GM19043 (cell line): ENCODE results near the gene CACNB4.
"Not testable (repeated sequence)": the region's sequence is repeated elsewhere in the genome, so short reads cannot be mapped to it uniquely, and the experiment has no call there.

ENCODE experiments used
- ATAC-seq: cut with Tn5 transposase; IDR thresholded peaks from one replicate; pipeline ENCODE4 v1.9.1; 2021; ENCODE audit warnings: low read depth; ENCODE audit not compliant: unreplicated experiment

Gene CACNB4

DNA sequence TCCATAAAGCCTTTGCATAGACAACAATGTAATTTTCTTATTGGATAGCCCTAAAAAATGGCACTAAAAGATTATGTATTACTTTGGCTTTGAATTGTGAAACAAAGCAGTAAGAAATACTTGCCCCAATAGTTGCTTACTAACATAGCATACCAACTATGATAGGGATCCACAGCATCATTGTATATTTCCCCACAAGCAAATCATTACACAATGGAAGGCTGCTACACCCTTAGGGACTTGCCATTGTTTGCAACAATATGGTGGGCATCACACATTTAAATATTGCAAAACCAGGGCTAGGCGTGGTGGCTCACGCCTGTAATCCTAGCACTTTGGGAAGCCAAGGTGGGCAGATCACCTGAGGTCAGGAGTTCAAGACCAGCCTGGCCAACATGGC lies 74.4 kb downstream of the CACNB4 start:
- ATAC-seq, result no peak

DNA sequence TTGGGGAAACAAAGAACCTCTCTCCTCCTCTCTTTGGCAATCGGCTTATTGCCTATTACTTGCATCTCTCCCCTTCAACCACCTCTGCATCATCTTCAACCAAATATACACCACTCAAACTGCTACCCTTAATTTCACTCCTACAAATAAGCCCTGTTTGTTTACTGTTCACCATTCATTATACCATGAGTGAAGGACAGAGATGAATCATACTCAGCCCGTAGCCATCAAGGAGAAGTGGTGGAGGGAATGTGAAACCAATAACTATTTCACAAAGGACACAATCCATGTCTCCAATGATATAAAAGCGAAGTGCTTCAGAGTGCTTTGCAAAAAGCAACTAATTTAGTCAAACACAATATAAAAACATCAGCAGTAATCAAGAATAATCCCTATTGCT lies 76.8 kb downstream of the CACNB4 start:
- no peak for ATAC-seq

DNA sequence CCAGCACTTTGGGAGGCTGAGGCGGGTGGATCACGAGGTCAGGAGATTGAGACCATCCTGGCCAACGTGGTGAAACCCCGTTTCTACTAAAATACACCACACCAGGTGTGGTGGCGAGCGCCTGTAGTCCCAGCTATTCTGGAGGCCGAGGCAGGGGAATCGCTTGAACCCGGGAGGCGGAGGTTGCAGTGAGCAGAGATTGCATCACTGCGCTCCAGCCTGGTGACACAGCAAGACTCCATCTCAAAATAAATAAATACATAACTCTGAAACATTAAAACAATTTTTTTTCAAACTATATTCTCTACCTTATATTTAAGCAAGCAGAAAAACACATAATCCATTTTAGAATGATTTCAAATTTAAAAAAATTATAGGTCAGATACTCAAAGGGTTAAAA lies 77.8 kb downstream of the CACNB4 start:
- ATAC-seq, result not testable (repeated sequence)

DNA sequence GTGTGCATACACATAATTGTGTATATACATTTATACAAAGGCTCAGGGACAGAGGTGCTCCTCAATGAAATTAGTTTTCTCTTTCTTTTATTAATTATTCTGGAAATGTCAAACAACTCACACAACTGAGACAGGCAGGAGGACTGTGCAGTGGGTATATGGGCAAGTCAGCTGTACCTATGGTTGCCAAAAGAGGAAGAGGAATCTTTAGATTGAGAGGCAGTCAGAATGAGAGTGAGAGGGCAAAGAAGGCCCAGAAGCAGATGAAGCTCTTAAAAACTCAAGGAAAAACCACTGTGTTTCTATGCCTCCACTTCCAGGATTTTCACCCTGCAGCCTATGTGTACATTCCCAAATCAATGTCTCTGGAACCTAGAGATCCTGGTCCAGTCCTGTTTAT lies 79.1 kb downstream of the CACNB4 start:
- ATAC-seq, result no peak

DNA sequence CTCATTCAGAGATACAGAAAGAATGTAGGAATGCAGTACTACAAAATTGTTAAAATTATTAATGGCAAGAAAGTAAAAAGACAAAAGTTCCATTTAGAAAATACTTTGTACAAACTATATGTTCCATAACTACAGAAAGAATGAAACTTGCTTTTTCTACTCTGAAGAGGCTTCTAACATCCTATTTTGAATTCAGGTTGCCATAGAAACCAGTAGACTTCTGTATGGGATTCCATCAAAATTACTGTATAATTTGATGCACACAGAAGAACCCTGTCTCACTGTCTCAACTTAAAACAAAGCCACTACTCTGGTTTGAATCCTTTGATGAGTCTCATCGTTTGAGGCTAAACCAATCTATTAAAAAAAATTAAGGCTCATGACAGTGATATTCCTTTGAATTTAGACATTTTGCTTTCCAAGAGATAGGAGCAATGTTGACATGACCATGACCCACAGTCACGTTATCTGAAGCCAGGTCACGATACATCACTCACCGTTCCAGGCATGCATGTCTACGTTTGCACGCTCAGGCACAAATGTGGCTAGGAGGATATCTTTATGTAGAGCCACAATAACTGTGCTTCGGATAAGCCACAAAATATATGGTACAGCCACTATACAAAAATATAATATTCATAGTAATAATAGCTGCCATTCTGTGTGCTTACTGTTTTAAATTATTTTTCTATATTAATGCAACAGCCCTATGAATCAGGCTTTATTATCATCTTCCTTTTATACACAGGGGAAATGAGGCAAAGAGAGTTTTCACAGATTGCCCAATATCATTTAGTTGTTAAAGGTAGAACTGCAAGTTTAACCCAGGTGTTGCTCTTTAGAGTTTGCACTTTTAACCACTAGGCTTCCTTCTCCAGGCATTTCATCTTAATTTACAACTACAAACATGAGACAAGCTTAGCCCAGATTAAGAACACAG lies 82.4 kb downstream of the CACNB4 start:
- ATAC-seq, result no peak

DNA sequence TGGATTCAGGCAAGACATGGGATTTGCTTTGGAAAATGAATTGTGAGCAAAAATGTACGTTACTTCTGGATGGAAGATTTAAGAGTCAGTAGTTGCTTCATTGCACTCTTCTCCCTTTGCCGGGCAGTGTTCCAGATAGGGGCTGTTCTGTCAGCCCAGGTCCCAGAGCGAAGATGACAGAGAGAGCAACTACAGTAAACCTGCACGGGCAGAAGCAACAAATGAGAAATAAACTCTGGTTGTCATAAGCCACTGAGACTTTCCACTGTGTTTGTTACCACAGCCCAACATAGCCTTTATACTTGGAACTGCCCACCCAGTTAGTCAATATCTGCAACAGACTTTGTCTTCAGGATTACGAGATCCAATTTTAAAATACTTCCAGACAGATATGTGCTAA lies 83.3 kb downstream of the CACNB4 start:
- no peak for ATAC-seq

DNA sequence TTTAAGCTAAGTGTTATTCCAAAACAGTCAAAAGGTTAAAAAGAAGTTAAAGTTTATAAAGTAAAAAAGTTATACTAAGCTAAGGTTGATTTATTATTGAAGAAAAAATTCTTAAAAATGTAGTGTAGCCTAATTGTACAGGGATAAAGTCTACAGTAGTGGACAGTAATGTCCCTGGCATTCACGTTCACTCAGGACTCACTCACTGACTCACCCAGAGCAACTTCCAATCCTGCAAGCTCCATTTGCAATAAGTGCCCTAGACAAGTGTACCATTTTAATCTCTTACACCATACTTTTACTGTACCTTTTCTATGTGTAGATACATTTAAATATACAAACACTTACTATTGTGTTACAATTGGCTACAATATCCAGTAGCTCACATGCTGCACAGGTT lies 86.1 kb downstream of the CACNB4 start:
- ATAC-seq, result no peak

DNA sequence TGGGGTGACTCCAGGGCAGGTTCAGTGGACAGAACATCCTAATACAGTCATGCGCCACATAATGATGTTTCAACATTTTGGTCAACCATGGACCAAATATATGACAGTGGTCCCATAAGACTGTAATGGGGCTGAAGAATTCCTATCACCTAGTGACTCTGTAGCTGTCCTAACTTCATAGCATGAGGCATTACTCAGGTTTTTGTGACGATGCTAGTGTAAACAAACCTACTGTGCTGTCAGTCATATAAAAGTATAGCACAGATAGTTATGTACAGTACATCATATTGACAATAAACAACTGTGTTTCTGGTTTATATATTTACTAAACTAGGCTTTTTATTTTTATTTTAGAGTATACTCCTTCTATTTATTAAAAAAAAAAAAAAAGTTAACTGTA lies 87.1 kb downstream of the CACNB4 start:
- ATAC-seq, result no peak

DNA sequence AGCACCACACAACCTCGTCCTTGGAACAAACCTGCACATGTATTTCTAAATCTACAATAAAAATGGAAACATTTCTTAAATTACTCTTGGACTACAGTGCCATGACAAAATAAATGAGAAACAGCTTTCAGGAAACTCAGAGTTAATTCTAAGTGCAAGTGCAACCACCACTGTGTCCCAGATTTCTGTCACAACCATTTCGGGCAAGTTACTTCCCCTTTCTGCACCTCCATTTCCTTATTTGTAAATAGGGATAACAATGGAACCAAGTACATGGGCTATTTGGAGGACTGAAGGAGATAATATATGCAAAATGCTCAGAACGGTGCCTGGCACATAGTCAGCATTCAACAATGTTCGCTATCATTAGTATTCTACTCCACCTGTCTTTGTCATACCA lies 93.2 kb downstream of the CACNB4 start:
- ATAC-seq, result no peak

DNA sequence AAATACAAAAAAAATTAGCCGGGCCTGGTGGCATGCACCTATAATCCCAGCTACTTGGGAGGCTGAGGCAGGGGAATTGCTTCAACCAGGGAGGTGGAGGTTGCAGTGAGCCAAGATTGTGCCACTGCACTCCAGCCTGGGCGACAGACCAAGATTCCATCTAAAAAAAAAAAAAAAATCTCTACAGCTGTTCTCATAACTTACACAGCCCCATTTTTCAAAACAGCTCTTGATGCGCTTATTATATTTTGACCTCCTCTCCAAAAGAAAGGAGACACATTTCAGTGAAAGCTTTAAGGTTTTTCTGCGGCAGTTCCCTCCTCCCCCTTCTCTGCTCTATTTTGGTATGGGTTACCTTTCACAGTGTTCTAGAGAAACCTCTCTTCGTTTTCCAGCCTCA lies 95.6 kb downstream of the CACNB4 start:
- not testable (repeated sequence) for ATAC-seq

DNA sequence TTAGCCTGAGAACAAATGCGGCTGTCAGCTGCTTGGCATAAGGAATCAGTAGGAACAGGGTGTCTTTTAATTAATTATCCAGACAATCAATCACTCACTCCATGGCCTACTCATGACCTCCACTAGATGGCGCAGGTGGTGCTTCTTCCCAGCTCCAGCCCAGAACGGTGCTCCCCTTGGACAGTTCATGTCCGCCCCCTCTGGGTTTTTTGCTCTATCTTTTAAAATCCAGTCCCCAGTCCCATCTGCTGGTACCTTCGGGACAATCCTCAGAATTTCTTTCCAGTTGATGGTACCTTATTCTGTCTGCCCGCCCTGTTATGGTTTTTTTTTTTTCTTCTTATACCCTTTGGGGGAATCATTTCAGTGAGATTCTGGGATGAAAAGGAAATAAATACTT lies 99.8 kb downstream of the CACNB4 start:
- peak; percentile 69 for ATAC-seq

DNA sequence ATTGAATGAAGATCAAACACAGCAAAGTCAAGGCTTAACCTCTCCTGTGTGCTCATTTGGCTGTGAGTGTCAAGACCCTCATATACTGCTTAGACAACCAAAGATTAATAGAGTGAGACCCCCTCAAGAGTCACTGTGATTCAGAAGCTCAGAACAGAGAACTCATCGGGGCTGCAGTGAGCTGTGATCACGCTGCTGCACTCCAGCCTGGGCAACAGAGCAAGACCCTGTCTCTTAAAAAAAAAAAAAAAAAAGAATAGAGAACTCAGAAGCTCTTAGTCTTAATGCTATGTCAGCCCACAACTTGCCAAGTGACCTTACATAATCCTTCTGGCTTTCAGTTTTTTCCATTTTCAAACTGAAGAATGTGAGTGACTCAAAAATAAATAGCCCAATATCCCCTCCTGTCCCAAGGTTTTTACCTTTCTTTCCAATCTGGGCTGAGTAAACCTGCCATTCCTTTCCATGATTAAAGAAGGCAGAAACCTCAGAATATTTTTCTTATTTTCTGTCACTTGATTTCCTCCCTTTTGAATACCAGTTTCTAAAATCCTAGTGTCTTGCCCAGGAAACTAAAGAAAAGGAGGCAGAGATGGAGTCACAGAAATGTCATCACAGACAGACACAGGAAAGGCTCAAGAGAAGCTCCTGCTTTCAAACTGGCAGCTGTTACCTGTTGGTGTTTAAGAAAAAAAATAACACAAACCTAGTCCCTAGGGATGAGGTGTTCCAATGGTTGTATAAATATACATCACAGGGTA lies 102.4 kb downstream of the CACNB4 start:
- no peak for ATAC-seq

DNA sequence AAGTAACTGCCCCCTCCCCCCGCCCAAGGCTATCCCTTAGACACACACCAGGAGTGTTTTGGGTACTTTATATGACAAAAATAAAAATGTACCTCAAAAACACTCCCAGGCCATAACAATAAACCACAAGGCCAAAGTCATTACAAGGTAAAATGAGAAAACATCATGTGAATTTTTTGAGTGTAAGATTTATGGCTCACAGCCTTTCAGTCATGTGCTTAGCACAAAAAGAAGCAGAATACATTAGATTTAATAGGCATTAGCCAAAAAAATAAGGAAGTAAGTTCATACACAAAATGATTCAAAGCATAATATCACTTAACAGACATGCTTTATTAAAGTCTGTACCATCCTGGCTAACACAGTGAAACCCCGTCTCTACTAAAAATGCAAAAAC lies 103.7 kb downstream of the CACNB4 start:
- ATAC-seq, result no peak

DNA sequence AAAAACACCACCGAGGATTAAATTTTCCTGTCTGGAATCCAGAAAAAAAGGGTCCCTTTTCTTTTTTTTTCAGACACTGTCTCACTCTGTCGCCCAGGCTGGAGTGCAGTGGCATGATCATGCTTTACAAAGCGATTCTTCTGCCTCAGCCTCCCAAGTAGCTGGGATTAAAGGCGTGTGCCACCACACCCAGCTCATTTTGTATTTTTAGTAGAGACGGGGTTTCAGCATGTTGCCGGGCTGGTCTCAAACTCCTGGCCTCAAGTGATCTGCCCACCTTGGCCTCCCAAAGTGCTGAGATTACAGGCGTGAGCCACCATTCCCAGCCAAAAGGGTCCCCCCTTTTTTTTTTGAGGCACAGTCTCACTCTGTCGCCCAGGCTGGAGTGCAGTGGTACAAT lies 104.7 kb downstream of the CACNB4 start:
- ATAC-seq, result not testable (repeated sequence)

DNA sequence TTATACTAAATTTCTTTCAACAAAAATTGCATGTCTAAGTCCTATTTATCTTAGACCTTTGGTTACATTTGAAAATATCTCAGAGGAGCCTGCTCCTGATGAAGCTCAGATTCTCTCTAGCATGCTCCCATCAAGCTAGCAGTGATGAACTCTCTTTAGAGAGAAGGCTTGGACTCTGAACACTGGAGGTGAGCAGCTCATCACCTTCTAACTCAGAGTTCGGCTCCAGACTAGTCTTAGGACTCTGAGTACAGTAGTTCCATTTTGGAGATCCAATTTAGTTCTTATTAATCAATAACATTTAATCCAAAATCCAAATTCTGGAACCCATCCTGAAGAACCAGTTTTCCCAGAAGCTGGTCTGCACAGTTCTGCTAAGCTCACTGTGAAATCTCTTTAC lies 107.8 kb downstream of the CACNB4 start:
- ATAC-seq, result no peak

DNA sequence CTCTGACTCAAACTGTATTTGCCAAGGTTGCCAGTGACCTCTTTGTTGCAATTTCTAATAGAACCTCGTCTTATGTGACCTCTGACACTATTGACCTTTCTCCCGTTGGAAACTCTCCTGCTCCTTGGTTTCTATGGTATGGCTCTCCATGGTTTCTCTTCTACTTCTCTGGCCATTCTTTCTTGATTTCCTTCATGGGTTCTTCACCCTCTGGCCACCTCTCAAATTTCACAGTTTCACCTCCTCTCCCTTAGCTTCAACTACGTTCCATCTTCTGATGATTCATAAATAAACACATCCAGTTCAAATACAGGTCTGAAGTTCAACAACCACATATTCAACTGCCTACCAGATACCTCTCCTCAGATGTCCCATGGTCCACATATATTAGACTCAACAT lies 109.5 kb downstream of the CACNB4 start:
- ATAC-seq, result no peak

DNA sequence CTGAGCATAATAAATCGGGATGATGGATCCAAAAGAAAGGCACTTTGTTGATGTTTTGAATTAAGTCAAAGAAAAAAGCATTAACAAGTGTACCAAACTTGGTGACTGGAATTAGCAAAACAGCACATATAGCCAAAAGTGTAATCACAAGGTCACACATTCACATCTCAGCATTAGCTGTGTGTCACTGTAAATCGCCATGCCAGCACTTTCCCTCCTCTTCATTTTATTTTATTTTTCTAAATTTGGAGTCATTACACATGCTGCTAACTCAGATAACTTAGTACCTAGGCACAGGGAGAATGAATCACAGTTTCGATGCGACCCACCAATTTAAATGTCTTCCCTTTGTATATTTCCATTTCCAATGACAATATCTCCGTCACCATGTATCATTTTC lies 111.4 kb downstream of the CACNB4 start:
- ATAC-seq, result no peak

DNA sequence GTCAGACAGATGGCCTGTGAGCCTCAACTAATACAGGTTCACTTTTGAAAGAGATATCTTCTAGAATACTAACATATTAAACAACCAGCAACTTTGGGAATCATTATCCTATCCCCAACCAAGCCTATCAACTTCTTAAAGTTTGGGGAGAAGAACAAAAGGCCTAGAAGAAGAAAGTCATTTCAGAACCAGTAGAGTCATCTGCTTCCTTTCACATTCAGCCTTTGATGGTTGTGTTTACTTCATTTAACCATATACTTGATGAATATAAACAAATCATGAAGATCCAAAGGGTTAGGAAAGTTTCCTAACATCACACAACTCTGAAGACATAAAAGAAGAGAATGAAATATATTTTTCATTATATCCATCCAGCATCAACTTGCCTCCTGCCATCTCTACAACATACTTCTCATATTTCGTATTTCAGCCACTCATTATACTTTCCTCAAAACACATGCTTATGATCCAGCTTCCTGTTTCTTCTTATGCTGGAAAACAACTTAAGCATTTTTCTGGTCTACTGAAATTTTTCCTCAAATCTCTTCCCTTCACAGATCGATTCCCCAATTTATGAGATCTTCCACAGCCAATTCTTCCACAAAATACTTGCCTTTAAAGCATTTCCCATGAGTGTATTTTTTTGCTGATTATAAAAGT lies 114.3 kb downstream of the CACNB4 start:
- ATAC-seq, result no peak

DNA sequence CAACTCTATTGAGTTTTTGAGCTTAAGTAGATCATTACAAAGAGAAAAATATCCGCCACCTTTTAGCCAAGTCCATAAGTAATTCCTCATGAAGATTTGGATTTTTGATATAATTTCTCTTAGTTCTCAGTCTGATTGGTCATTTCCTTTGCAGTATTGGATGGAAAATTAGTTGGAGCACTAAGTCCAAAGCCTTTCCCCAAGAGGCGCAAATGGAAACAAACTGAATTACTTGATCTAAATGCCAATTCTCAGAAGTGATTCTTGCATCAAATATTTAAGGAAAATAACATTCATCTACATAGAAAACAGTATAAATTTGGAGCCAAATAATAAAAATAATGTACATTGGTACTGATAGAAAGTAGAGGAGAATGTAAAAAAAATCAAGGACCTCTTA lies 115.6 kb downstream of the CACNB4 start:
- no peak for ATAC-seq

DNA sequence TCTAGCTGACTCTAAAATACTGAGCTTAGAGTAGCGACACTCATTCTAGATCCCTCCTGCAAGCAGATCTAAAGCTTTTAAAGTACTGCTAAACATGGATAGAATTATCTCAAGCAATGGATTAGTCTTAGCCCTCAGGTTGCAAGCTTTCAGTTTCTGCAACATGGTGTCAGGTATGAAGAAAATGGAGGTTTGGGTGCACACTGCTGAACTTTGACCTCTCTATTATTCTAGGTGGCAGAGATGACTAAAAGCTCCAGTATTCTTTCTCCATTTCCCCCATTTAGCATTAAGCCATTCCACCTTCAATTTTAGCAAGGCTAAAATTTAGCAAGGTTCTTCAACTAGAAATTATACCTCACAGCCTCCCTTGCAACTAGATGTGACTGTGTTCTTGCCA lies 117.0 kb downstream of the CACNB4 start:
- no peak for ATAC-seq

DNA sequence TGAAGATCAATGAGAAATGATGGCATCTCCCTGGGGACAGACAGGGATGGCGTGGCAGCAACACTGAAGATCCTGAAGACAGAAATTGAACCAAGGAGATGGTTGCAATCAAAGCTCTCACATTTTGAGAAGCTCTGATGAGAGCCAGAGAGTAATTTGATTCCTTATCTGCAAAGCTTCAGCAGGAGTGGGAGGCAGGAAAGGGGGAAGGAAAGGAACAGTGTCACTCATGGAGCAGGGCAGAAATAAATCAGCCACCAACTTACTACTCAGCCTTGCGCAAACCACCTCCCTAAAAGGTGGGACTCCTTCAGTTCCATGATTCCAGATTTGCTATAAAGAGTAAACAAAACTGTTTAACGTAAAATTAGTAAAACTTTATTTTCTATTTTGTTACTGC lies 119.2 kb downstream of the CACNB4 start:
- ATAC-seq, result no peak
